H1 (cell line): Measurements from ENCODE around the gene MAFB.

ENCODE experiments used
- CREB1 ChIP-seq: IDR thresholded peaks from 2 replicates; pipeline ENCODE4 v1.6.1; 2012; ENCODE audit warnings: inconsistent platforms
- EP300 ChIP-seq, 2 experiments: IDR thresholded peaks; 1 replicate in 1 of 2; 2 replicates in 1 of 2; pipeline ENCODE4 v1.6.1; 2011 to 2012; ENCODE audit warnings: low read depth in 2 of 2, low read length in 2 of 2, mild to moderate bottlenecking in 2 of 2, borderline replicate concordance in 1 of 2, inconsistent platforms in 1 of 2, moderate library complexity in 1 of 2
- FOSL1 ChIP-seq: IDR thresholded peaks from 2 replicates; pipeline ENCODE4 v1.6.1; 2011; ENCODE audit warnings: mild to moderate bottlenecking, low read depth, low read length, moderate library complexity; ENCODE audit not compliant: insufficient read depth
- MAFK ChIP-seq: IDR thresholded peaks from 2 replicates; pipeline ENCODE4 v1.6.1; 2012; ENCODE audit warnings: low read depth, mild to moderate bottlenecking, improper control_type of control experiment, low read length
- POLR2A ChIP-seq, 2 experiments: IDR thresholded peaks; 1 replicate in 1 of 2; 2 replicates in 1 of 2; pipeline ENCODE4 v1.6.1; 2011; ENCODE audit warnings: low read depth in 2 of 2, low read length in 2 of 2, mild to moderate bottlenecking in 2 of 2; ENCODE audit errors: control extremely low read depth in 1 of 2
- POLR2AphosphoS5 ChIP-seq: IDR thresholded peaks from 2 replicates; pipeline ENCODE4 v1.6.1; 2011; ENCODE audit warnings: low read depth, low read length
- RFX5 ChIP-seq: IDR thresholded peaks from 2 replicates; pipeline ENCODE4 v1.6.1; 2011; ENCODE audit warnings: low read depth, low read length, improper control_type of control experiment, borderline replicate concordance
- SIRT6 ChIP-seq: IDR thresholded peaks from one replicate; pipeline ENCODE4 v1.7.1; 2012; ENCODE audit warnings: low read length, inconsistent platforms
- SP1 ChIP-seq: IDR thresholded peaks from 2 replicates; pipeline ENCODE4 v1.6.1; 2011; ENCODE audit warnings: low read depth, low read length
- YY1 ChIP-seq: IDR thresholded peaks from 2 replicates; pipeline ENCODE4 v1.6.1; 2011; ENCODE audit warnings: low read depth, mild to moderate bottlenecking, low read length
- TF ChIP-seq, protein P1 (sequence below), 3 experiments: IDR thresholded peaks; 1 replicate in 2 of 3; 2 replicates in 1 of 3; pipeline versions ENCODE4 v1.5.1 to v1.6.1; 2011; ENCODE audit warnings: low read length in 3 of 3, mild to moderate bottlenecking in 3 of 3, inconsistent platforms in 2 of 3, low read depth in 1 of 3, moderate library complexity in 1 of 3; ENCODE audit not compliant: insufficient read depth in 1 of 3; ENCODE audit errors: control extremely low read depth in 1 of 3
- TF ChIP-seq, protein P2 (sequence below): IDR thresholded peaks from 2 replicates; pipeline ENCODE4 v1.6.1; 2011; ENCODE audit warnings: low read length, improper control_type of control experiment
- TF ChIP-seq, protein P3 (sequence below): IDR thresholded peaks from 2 replicates; pipeline ENCODE4 v1.6.1; 2012; ENCODE audit warnings: inconsistent platforms
- TF ChIP-seq, protein P4 (sequence below): fragments of 300-600 bp; sonication (generic); IDR thresholded peaks from 2 replicates; pipeline ENCODE4 v1.7.1; 2012; ENCODE audit warnings: low read length, moderate library complexity, mild to moderate bottlenecking, inconsistent platforms; ENCODE audit not compliant: insufficient replicate concordance

DNA sequence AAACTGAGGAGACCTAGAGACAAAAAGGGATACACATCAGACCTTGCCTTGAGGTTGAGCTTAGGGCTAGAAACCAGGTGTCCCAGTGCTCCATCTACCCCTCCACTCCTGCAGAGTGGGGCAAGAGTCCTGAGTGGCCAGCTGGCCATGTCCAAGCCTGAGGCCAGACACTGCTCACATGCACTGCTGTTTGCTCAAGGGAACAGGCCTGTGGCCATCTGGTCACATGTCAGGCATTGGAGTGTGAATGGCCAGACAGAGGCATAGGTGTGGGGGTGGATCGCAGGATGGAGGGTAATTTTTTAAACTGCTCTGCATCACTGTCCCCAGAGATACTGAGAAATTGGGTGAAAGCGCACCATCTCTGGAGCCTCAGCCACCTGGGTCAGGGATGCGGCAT, 30.5 kb downstream of the MAFB start:
- TF ChIP-seq, protein P1, sequence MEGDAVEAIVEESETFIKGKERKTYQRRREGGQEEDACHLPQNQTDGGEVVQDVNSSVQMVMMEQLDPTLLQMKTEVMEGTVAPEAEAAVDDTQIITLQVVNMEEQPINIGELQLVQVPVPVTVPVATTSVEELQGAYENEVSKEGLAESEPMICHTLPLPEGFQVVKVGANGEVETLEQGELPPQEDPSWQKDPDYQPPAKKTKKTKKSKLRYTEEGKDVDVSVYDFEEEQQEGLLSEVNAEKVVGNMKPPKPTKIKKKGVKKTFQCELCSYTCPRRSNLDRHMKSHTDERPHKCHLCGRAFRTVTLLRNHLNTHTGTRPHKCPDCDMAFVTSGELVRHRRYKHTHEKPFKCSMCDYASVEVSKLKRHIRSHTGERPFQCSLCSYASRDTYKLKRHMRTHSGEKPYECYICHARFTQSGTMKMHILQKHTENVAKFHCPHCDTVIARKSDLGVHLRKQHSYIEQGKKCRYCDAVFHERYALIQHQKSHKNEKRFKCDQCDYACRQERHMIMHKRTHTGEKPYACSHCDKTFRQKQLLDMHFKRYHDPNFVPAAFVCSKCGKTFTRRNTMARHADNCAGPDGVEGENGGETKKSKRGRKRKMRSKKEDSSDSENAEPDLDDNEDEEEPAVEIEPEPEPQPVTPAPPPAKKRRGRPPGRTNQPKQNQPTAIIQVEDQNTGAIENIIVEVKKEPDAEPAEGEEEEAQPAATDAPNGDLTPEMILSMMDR (IDR thresholded peaks at IDR 0.05; ENCODE audit: control extremely low read depth in 1 of 3, insufficient read depth in 1 of 3, low read depth in 1 of 3, low read length in 3 of 3): no peak
- TF ChIP-seq MAFK (no peak), FOSL1 (no peak), EP300 (IDR thresholded peaks at IDR 0.05; ENCODE audit: borderline replicate concordance in 1 of 2, low read depth in 2 of 2, low read length in 2 of 2) (no peak), POLR2AphosphoS5 (no peak), RFX5 (no peak), YY1 (no peak), POLR2A (IDR thresholded peaks at IDR 0.05; ENCODE audit: control extremely low read depth in 1 of 2, low read depth in 2 of 2, low read length in 2 of 2) (no peak), SP1 (no peak), SIRT6 (no peak), CREB1 (no peak)
- TF ChIP-seq, protein P2, sequence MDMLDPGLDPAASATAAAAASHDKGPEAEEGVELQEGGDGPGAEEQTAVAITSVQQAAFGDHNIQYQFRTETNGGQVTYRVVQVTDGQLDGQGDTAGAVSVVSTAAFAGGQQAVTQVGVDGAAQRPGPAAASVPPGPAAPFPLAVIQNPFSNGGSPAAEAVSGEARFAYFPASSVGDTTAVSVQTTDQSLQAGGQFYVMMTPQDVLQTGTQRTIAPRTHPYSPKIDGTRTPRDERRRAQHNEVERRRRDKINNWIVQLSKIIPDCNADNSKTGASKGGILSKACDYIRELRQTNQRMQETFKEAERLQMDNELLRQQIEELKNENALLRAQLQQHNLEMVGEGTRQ: no peak
- TF ChIP-seq, protein P3, sequence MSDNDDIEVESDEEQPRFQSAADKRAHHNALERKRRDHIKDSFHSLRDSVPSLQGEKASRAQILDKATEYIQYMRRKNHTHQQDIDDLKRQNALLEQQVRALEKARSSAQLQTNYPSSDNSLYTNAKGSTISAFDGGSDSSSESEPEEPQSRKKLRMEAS: no peak
- TF ChIP-seq, protein P4, sequence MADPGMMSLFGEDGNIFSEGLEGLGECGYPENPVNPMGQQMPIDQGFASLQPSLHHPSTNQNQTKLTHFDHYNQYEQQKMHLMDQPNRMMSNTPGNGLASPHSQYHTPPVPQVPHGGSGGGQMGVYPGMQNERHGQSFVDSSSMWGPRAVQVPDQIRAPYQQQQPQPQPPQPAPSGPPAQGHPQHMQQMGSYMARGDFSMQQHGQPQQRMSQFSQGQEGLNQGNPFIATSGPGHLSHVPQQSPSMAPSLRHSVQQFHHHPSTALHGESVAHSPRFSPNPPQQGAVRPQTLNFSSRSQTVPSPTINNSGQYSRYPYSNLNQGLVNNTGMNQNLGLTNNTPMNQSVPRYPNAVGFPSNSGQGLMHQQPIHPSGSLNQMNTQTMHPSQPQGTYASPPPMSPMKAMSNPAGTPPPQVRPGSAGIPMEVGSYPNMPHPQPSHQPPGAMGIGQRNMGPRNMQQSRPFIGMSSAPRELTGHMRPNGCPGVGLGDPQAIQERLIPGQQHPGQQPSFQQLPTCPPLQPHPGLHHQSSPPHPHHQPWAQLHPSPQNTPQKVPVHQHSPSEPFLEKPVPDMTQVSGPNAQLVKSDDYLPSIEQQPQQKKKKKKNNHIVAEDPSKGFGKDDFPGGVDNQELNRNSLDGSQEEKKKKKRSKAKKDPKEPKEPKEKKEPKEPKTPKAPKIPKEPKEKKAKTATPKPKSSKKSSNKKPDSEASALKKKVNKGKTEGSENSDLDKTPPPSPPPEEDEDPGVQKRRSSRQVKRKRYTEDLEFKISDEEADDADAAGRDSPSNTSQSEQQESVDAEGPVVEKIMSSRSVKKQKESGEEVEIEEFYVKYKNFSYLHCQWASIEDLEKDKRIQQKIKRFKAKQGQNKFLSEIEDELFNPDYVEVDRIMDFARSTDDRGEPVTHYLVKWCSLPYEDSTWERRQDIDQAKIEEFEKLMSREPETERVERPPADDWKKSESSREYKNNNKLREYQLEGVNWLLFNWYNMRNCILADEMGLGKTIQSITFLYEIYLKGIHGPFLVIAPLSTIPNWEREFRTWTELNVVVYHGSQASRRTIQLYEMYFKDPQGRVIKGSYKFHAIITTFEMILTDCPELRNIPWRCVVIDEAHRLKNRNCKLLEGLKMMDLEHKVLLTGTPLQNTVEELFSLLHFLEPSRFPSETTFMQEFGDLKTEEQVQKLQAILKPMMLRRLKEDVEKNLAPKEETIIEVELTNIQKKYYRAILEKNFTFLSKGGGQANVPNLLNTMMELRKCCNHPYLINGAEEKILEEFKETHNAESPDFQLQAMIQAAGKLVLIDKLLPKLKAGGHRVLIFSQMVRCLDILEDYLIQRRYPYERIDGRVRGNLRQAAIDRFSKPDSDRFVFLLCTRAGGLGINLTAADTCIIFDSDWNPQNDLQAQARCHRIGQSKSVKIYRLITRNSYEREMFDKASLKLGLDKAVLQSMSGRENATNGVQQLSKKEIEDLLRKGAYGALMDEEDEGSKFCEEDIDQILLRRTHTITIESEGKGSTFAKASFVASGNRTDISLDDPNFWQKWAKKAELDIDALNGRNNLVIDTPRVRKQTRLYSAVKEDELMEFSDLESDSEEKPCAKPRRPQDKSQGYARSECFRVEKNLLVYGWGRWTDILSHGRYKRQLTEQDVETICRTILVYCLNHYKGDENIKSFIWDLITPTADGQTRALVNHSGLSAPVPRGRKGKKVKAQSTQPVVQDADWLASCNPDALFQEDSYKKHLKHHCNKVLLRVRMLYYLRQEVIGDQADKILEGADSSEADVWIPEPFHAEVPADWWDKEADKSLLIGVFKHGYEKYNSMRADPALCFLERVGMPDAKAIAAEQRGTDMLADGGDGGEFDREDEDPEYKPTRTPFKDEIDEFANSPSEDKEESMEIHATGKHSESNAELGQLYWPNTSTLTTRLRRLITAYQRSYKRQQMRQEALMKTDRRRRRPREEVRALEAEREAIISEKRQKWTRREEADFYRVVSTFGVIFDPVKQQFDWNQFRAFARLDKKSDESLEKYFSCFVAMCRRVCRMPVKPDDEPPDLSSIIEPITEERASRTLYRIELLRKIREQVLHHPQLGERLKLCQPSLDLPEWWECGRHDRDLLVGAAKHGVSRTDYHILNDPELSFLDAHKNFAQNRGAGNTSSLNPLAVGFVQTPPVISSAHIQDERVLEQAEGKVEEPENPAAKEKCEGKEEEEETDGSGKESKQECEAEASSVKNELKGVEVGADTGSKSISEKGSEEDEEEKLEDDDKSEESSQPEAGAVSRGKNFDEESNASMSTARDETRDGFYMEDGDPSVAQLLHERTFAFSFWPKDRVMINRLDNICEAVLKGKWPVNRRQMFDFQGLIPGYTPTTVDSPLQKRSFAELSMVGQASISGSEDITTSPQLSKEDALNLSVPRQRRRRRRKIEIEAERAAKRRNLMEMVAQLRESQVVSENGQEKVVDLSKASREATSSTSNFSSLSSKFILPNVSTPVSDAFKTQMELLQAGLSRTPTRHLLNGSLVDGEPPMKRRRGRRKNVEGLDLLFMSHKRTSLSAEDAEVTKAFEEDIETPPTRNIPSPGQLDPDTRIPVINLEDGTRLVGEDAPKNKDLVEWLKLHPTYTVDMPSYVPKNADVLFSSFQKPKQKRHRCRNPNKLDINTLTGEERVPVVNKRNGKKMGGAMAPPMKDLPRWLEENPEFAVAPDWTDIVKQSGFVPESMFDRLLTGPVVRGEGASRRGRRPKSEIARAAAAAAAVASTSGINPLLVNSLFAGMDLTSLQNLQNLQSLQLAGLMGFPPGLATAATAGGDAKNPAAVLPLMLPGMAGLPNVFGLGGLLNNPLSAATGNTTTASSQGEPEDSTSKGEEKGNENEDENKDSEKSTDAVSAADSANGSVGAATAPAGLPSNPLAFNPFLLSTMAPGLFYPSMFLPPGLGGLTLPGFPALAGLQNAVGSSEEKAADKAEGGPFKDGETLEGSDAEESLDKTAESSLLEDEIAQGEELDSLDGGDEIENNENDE: no peak
